Activated CD4-positive, alpha-beta T cell treated with anti-CD3 and anti-CD28 coated beads for 36 hours (primary cell): Measurements from ENCODE around the gene GBE1. TPM values are rescaled to one million over a fixed set of nuclear protein-coding genes. Genes with fewer than 3 reads are reported as not detected.

Source experiments
- ATAC-seq: fragments of 200-7000 bp; cut with Tn5 transposase; one replicate; pipeline ENCODE4 v1.10.0; 2021; ENCODE audit warnings: mild to moderate bottlenecking, moderate library complexity
- CTCF ChIA-PET: fragments of 350-600 bp; sonication (Branson Sonifier 250); formaldehyde crosslinking; loops from one replicate; lab custom pipeline; 2021; ENCODE audit warnings: antibody characterized with exemption; lab: Charles Lee
- POLR2A ChIA-PET: fragments of 350-600 bp; sonication (Branson Sonifier 250); formaldehyde crosslinking; loops from one replicate; lab custom pipeline; 2021; ENCODE audit warnings: antibody characterized with exemption, inconsistent platforms; lab: Charles Lee
- DNase-seq: peaks from one replicate; pipeline ENCODE4 v3.0.0-alpha.2; 2020
- H3K27ac Mint-ChIP-seq: one replicate; pipeline ENCODE4 v1.8.0; 2021; ENCODE audit warnings: mixed read lengths
- H3K27me3 Mint-ChIP-seq: one replicate; pipeline ENCODE4 v1.8.0; 2021; ENCODE audit warnings: mixed read lengths
- H3K36me3 Mint-ChIP-seq: one replicate; pipeline ENCODE4 v1.8.0; 2021; ENCODE audit warnings: low read depth, mixed read lengths
- H3K4me1 Mint-ChIP-seq: one replicate; pipeline ENCODE4 v1.8.0; 2021; ENCODE audit warnings: mixed read lengths
- H3K4me3 Mint-ChIP-seq: one replicate; pipeline ENCODE4 v1.8.0; 2021; ENCODE audit warnings: mild to moderate bottlenecking, moderate library complexity, mixed read lengths
- H3K9me3 Mint-ChIP-seq: one replicate; pipeline ENCODE4 v1.8.0; 2021; ENCODE audit warnings: low read depth, mixed read lengths
- intact Hi-C, 2 experiments: fragments of 100-400 bp; cut with DNase I in 1 of 2; cut with micrococcal nuclease in 1 of 2; formaldehyde crosslinking; loops; one replicate each; pipeline versions ENCODE4 v1.14.2 to v1.15.1; 2022 to 2024; cut with DNase I, micrococcal nuclease
- total RNA-seq, 2 experiments: library from RNA; stranded (reverse); gene quantifications; one replicate each; pipeline ENCODE4 v1.2.3, GENCODE V29; 2021

The GBE1 gene
- total RNA-seq, 2 experiments from 2014 or later: 40.1 to 59.5 TPM

DNA sequence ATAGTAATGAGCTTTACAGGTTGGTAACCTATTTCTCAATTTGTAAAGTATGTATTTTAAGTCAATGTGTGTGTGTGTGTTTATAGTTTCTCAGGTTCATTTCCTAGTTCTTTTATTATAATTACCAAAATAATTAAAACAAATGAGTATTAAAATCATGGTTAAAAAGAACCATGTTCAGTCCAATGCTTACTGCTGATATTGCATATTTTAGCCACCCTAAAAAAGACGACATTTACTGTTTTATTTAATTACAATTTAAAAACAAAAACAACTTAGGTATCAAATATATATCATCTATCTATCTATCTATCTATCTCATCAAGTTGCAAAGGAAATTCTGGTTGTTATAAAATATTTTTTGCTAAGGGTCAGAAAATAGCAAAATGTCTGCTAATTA lies 203.3 kb downstream of the GBE1 start:
- Mint-ChIP-seq H3K9me3 (no peaks in the 10 kb centered on the region), H3K4me1 (no peaks in the 10 kb centered on the region), H3K27me3 (no peaks in the 10 kb centered on the region), H3K4me3 (no peak overlapping the region), H3K36me3 (peaks cover 3% of the 10 kb centered on the region), H3K27ac (no peak overlapping the region)
- no peak for ATAC-seq
- POLR2A ChIA-PET: no interaction called here
- CTCF ChIA-PET: no interaction called here
- DNase-seq: no peak
- intact Hi-C loops: no loop called here

DNA sequence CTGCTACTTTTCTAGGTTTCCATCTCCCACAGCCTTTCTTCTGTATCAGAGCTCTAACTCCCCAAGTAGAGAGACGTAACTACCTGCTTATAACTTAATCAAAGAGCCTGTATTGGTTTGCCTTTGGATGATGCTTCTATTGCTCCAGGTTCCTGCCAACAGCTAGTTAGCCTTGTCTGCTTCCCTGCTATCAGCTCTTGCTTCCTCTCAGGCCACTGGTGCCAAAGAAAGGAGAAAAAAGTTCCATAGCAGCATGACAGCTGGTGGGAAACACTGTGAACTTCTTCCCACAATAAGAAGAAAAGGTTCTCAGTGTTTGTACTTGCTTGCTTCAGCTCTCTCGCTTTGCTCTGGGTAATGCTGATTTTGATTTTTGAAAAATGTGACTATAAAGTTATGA lies 206.6 kb downstream of the GBE1 start:
- Mint-ChIP-seq H3K9me3 (peaks cover 8% of the 10 kb centered on the region), H3K27ac (no peak overlapping the region), H3K4me3 (no peak overlapping the region), H3K4me1 (no peaks in the 10 kb centered on the region), H3K36me3 (peaks cover 9% of the 10 kb centered on the region), H3K27me3 (no peaks in the 10 kb centered on the region)
- intact Hi-C loops: no loop called here
- no peak for ATAC-seq
- CTCF ChIA-PET: no interaction called here
- DNase-seq: no peak
- POLR2A ChIA-PET: no interaction called here

DNA sequence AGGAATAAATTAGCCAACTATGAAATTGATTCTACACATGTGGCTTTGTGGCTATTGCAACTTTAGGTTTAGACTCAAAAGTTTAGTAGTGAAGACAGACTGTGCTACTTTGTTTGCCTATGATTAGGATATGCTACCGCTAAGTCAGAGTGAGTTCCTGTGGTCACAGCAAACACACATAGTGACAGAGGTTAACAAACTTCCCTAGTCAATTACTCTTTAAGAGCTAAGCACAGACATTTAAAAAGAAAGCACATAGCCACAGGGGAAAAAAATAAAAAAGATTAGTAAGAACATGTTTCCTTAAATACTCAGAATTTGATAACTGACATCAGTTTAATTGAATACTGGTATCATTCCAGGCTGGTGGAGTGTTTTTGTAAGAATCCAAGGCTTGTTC lies 207.1 kb downstream of the GBE1 start:
- ChIA-PET POLR2A (no interaction called here), CTCF (no interaction called here)
- peaks cover 8% of the 10 kb centered on the region for H3K9me3 Mint-ChIP-seq

DNA sequence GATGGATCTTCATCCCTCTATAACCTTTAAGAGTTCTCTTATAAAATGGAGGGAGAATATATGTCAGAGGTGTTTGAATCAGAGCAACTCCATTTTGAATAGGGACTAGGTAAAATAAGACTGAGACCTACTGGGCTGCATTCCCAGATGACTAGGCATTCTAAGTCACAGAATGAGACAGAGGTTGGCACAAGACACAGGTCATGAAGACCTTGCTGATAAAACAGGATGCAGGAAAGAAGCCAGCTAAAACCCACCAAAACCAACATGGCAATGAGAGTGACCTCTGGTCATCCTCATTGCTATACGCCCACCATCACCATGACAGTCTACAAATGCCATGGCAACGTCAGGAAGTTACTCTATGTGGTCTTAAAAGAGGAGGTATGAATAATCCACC lies 211.0 kb downstream of the GBE1 start:
- Mint-ChIP-seq H3K9me3 (peaks cover 11% of the 10 kb centered on the region), H3K27me3 (no peaks in the 10 kb centered on the region), H3K27ac (no peak overlapping the region), H3K4me3 (no peak overlapping the region), H3K4me1 (no peaks in the 10 kb centered on the region), H3K36me3 (peaks cover 13% of the 10 kb centered on the region)
- DNase-seq (no peak), ATAC-seq (no peak)
- intact Hi-C loops: no loop called here
- CTCF ChIA-PET: no interaction called here
- POLR2A ChIA-PET: no interaction called here

More for the DNA sequence above, 207.1 kb downstream of the GBE1 start:
- Mint-ChIP-seq H3K4me1 (no peaks in the 10 kb centered on the region), H3K27me3 (no peaks in the 10 kb centered on the region), H3K36me3 (peaks cover 9% of the 10 kb centered on the region), H3K27ac (no peak overlapping the region), H3K4me3 (no peak overlapping the region)
- intact Hi-C loops: no loop called here
- peak; percentile 60 for ATAC-seq
- DNase-seq: no peak

DNA sequence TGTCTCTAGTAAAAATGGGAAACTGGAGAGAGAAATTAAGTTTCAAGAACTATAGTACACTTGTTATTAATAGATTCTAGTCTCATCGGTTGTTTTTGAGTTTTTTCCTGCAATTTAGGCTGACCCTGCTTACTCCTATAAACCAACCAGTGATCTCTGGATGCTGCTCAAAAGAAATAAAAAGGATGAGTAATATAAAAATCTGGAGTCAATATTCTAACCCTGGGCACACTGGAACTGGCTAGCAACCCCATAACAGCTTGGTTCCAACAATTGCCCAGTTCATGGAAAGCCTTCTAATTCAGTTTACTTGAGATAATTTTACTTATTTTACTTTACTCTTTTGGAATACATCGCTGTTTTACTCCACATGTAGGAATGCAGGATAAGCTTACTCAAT lies 211.6 kb downstream of the GBE1 start:
- Mint-ChIP-seq H3K27ac (no peak overlapping the region), H3K36me3 (peaks cover 13% of the 10 kb centered on the region), H3K4me3 (no peak overlapping the region), H3K9me3 (peaks cover 11% of the 10 kb centered on the region), H3K27me3 (no peaks in the 10 kb centered on the region), H3K4me1 (no peaks in the 10 kb centered on the region)
- ATAC-seq (no peak), DNase-seq (no peak)
- intact Hi-C loops: no loop called here
- POLR2A ChIA-PET: no interaction called here
- CTCF ChIA-PET: no interaction called here

DNA sequence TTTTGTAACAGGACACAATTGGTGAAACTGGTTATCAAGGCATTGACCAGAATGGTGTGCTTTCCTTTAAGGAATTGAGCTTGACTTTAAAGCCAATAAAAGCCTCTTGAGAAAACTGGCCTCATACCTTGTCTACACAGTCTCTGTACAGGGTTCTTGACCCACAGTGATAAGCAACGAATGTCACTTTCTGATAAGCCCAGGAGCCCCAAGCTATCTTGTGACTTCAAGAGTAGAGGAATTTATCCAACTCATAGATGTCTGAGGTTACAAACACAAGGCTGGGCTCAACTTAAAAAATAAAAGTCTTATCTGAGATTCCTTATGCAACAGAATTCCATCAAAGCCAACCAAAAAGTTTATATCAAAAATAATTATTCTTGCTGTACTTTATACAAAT lies 212.1 kb downstream of the GBE1 start:
- no peaks in the 10 kb centered on the region for H3K4me1 Mint-ChIP-seq
- no peak for DNase-seq
- H3K27me3 Mint-ChIP-seq: no peaks in the 10 kb centered on the region
- H3K4me3 Mint-ChIP-seq: no peak overlapping the region
- peaks cover 11% of the 10 kb centered on the region for H3K9me3 Mint-ChIP-seq
- ChIA-PET CTCF (no interaction called here), POLR2A (no interaction called here)
- ATAC-seq: no peak
- H3K36me3 Mint-ChIP-seq: peaks cover 13% of the 10 kb centered on the region
- H3K27ac Mint-ChIP-seq: no peak overlapping the region
- intact Hi-C loops: no loop called here

DNA sequence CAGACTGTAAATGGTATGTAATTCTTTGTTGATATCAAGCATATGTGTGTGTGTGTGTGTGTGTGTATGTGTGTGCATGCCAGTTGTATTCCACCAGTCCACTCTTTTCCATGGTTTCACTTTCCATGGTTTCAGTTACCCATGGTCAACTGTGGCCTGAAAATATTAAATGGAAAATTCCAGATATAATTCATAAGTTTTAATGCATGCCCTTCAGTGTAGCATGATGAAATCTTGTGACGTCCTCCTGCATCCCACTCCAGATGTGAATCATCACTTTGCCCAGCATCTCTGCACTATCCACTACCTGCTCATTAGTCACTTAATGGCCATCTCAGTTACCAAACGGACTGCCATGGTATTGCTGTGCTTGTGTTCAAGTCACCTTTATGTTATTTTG lies 215.9 kb downstream of the GBE1 start:
- ATAC-seq (no peak), DNase-seq (no peak)
- intact Hi-C loops: no loop called here
- CTCF ChIA-PET: no interaction called here
- Mint-ChIP-seq H3K27ac (no peak overlapping the region), H3K27me3 (no peaks in the 10 kb centered on the region), H3K4me1 (no peaks in the 10 kb centered on the region), H3K36me3 (peaks cover 9% of the 10 kb centered on the region), H3K9me3 (peaks cover 2% of the 10 kb centered on the region), H3K4me3 (no peak overlapping the region)
- POLR2A ChIA-PET: no interaction called here

DNA sequence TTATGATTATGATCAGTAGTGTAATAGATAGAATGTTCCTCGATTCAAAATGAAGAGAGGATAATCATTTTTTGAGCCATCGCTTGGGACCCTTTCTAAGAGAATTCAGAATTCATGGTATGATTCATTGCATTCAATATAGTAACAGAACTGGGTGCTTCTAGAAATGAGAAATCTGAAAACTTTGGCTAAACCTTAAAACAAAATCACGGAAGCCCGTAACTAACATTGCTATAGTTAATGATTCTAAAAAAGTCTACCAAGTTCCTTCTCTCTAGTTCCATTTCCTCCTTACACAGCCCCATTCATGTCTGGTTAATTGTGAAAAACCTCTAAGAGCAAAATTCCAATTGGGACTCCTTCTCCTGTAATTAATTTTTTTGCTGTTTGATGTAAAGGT lies 217.1 kb downstream of the GBE1 start:
- H3K4me3 Mint-ChIP-seq: no peak overlapping the region
- peaks cover 7% of the 10 kb centered on the region for H3K36me3 Mint-ChIP-seq
- no peaks in the 10 kb centered on the region for H3K4me1 Mint-ChIP-seq
- DNase-seq (no peak), ATAC-seq (no peak)
- ChIA-PET POLR2A (no interaction called here), CTCF (no interaction called here)
- H3K27ac Mint-ChIP-seq: no peak overlapping the region
- H3K9me3 Mint-ChIP-seq: peaks cover 2% of the 10 kb centered on the region
- H3K27me3 Mint-ChIP-seq: no peaks in the 10 kb centered on the region
- intact Hi-C loops: no loop called here

DNA sequence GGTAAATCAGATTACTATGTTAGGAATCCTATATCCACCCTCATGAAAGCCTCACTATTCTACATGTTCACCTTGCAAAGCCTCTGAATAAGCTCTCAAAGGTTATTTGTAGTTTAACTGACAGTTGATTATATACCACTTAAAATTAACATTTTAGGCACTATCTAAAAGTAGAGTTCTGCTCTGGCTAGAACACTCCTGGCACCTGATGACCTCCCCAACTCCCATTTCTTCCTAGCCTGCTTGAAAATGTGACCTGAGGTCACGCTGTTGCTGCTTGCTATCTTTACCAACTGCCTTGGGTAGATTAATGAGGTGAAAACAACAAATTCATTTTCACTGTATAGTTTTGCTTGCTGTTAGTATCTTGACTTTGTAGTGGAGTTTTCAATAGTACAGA lies 220.7 kb downstream of the GBE1 start:
- no peak overlapping the region for H3K27ac Mint-ChIP-seq
- H3K9me3 Mint-ChIP-seq: no peaks in the 10 kb centered on the region
- no peaks in the 10 kb centered on the region for H3K4me1 Mint-ChIP-seq
- no peak for DNase-seq
- H3K27me3 Mint-ChIP-seq: no peaks in the 10 kb centered on the region
- CTCF ChIA-PET: no interaction called here
- no peak for ATAC-seq
- no peak overlapping the region for H3K4me3 Mint-ChIP-seq
- H3K36me3 Mint-ChIP-seq: peaks cover 7% of the 10 kb centered on the region
- intact Hi-C loops: no loop called here
- POLR2A ChIA-PET: no interaction called here

DNA sequence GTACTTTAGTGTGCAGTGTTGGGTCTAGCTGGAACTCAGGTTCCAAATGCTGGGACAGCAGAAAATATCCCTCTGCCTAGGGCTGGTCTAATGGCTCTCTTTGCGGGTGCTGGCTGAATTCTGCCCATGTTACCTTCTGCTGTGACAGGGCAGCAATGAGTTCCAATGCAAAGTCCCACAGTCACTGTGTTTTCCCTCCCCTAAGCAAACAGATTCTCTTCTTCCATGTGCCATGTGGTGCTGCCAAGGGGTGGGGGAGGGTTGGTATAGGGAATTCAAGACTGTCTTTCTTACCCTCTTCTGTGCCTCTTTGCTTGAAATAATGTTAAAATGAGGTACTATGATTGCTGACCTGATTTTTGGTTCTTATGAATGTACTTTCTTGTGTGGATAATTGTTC lies 229.6 kb downstream of the GBE1 start:
- intact Hi-C loops: no loop called here

DNA sequence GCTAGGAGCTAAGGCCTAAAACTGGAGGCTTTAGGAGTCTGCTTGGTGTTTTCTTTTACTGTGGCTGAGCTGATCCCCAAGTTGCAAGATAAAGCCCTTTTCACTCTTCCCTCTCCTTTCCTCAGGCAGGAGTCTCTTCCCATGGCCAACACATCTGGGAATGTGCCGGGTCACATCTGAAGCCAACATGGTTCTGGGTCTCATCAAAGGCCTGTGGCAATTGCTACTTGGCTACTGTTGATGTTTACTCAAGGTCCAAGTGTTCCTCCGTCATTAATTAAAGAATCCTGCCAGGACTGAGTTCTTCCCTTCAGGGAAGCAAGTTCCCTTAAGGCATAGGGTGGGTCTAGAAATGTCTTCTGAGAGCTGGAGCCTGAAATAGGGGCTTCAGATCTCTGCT lies 230.2 kb downstream of the GBE1 start:
- Mint-ChIP-seq H3K27ac (no peak overlapping the region), H3K4me1 (no peaks in the 10 kb centered on the region), H3K27me3 (no peaks in the 10 kb centered on the region), H3K36me3 (peaks cover 61% of the 10 kb centered on the region), H3K9me3 (peaks cover 13% of the 10 kb centered on the region), H3K4me3 (no peak overlapping the region)
- ChIA-PET POLR2A (no interaction called here), CTCF (no interaction called here)
- no peak for ATAC-seq
- DNase-seq: no peak
- intact Hi-C loops: no loop called here

More for the DNA sequence above, 229.6 kb downstream of the GBE1 start:
- ChIA-PET POLR2A (no interaction called here), CTCF (no interaction called here)
- Mint-ChIP-seq H3K4me1 (no peaks in the 10 kb centered on the region), H3K36me3 (peaks cover 64% of the 10 kb centered on the region), H3K9me3 (peaks cover 13% of the 10 kb centered on the region), H3K27ac (no peak overlapping the region), H3K4me3 (no peak overlapping the region), H3K27me3 (no peaks in the 10 kb centered on the region)
- ATAC-seq: no peak
- DNase-seq: no peak

DNA sequence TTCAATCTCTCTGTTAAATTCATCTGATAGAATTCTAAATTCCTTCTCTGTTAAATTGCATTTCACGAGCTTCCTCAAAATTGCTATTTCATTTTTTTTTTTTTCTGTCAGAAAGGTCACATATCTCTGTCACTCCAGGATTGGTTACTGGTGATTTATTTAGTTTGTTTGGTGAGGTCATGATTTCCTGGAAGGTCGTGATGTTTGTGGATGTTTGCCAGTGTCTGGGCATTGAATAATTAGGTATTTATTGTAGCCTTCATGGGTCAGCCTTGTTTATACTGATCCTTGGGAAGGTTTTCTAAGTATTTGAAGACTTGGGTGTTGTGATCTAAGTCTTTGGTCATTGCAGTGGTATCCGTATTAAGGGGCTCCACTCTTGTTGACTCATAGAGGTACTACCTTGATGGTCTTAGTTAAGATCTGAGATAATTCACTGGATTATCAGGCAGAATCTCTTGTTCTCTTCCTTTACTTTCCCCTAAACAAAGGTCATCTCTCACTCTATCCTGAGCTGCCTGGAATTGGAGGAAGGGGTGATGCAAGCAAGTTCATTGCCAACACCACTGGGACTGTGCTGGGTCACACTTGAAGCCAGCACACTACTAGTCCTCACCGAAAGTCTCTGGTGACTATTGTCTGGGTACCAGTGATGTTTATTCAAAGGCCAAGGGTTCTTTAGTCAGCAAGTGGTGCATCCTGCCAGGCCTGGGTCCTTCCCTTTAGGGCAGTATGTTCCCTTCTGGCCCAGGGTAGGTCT lies 231.1 kb downstream of the GBE1 start:
- Mint-ChIP-seq H3K36me3 (peaks cover 63% of the 10 kb centered on the region), H3K27ac (no peak overlapping the region), H3K9me3 (peaks cover 13% of the 10 kb centered on the region), H3K4me1 (no peaks in the 10 kb centered on the region), H3K27me3 (no peaks in the 10 kb centered on the region), H3K4me3 (no peak overlapping the region)
- CTCF ChIA-PET: no interaction called here
- POLR2A ChIA-PET: no interaction called here
- DNase-seq (no peak), ATAC-seq (no peak)
- intact Hi-C loops: no loop called here
